ENCODE measurements around the gene KCNMA1. TPM values are rescaled to one million over a fixed set of nuclear protein-coding genes. Genes with fewer than 3 reads are reported as not detected.

KCNMA1 gene
- 143 and 193 TPM in 2 replicates for total RNA-seq (2014; rRNA removed)
- Bru-seq, nascent RNA: percentile 97 among the genes with signal in this experiment
- percentile 84 among the genes with signal in this experiment for BruChase-seq, experiment 1, labeled RNA remaining after a 6-hour chase
- BruChase-seq, experiment 2, labeled RNA remaining after a 2-hour chase: percentile 84 among the genes with signal in this experiment
- long read RNA-seq, transcript KCNMA1-219 (2 exons, 2,963 nt): major isoform, 40 of 271 reads
- long read RNA-seq, transcript KCNMA1-224 (2 exons, 1,269 nt): minor isoform, 6 of 271 reads
- long read RNA-seq, transcript KCNMA1-220 (2 exons, 896 nt): minor isoform, 19 of 271 reads
- long read RNA-seq, partial matches to known transcripts: 86 of 271 reads
- long read RNA-seq, other reads (novel, unspliced or antisense): 118 of 271 reads

GRCh38 chr10:77637532-77638320 is at the start of gene KCNMA1:
TSS of gene KCNMA1 (minus strand) at chr10:77637808.
- POLR2A ChIA-PET (ENCODE audit: unreplicated experiment): interaction anchor here (0.6 to 1.1 kb wide), 4 partner anchors 8 to 336 kb away, joined by 3 to 6 read pairs (median 3); no protein-coding TSS in a partner anchor
- intact Hi-C loops (cut with micrococcal nuclease): loop anchor here (1.0 kb wide), 1 partner anchor 132 kb away; no protein-coding TSS in a partner anchor
- H3F3A ChIP-seq (ENCODE audit: low read length, unreplicated experiment): no peaks in the 10 kb centered on the region
- CTCF ChIA-PET: interaction anchor here (0.6 to 1.8 kb wide), 11 partner anchors 74 to 472 kb away, joined by 3 to 9 read pairs (median 3); no protein-coding TSS in a partner anchor
- peaks cover 60% of the 10 kb centered on the region for H3K79me2 ChIP-seq (ENCODE audit: low read length)
- peak within 1 kb of the TSS; percentile 75 for H3K4me3 ChIP-seq (ENCODE audit: low read length)
- H3K9me3 ChIP-seq (ENCODE audit: low read length): no peaks in the 10 kb centered on the region
- no TSS peak for BruUV-seq (replicated peaks)
- no peak for TF ChIP-seq EZH2 (IDR thresholded peaks at IDR 0.05; ENCODE audit: low read length, unreplicated experiment)
- no peak for TF ChIP-seq EZH2phosphoT487 (IDR thresholded peaks at IDR 0.05; ENCODE audit: borderline replicate concordance, low read length)
- no peak; the same call in 1 of the 2 replicates for TF ChIP-seq CTCF (conservative IDR thresholded peaks at IDR 0.05; ENCODE audit: low read depth, low read length)
- no peaks in the 10 kb centered on the region for H4K20me1 ChIP-seq (ENCODE audit: low read length)
- peaks cover 66% of the 10 kb centered on the region for H3K4me1 ChIP-seq (ENCODE audit: insufficient read depth, low read length)
- peak within 1 kb of the TSS; percentile 78 for H2AFZ ChIP-seq (ENCODE audit: low read length)
- DNase-seq (peak; percentile 79), ATAC-seq (peak; percentile 45)
- no peaks in the 10 kb centered on the region for H3K27me3 ChIP-seq (ENCODE audit: low read length)
- H3K27ac ChIP-seq (ENCODE audit: low read length): peak within 1 kb of the TSS; percentile 1; the same call in 1 of the 2 replicates
- peak within 1 kb of the TSS; percentile 59 for H3K9ac ChIP-seq (ENCODE audit: low read length)
- H3K36me3 ChIP-seq (ENCODE audit: low read depth, low read length): peaks cover 10% of the 10 kb centered on the region
- H3K4me2 ChIP-seq (ENCODE audit: low read length): peak within 1 kb of the TSS; percentile 86
- H3K9me2 ChIP-seq (replicated peaks; ENCODE audit: low read length): no peaks in the 10 kb centered on the region

GRCh38 chr10:77686650-77687417 is 49.2 kb upstream of the KCNMA1 start:
- no peak overlapping the region for H3K4me3 ChIP-seq (ENCODE audit: low read length)
- H4K20me1 ChIP-seq (ENCODE audit: low read length): no peaks in the 10 kb centered on the region
- TF ChIP-seq CTCF (conservative IDR thresholded peaks at IDR 0.05; ENCODE audit: low read depth, low read length) (no peak), EZH2 (IDR thresholded peaks at IDR 0.05; ENCODE audit: low read length, unreplicated experiment) (no peak), EZH2phosphoT487 (IDR thresholded peaks at IDR 0.05; ENCODE audit: borderline replicate concordance, low read length) (no peak)
- no peak overlapping the region for H3K4me2 ChIP-seq (ENCODE audit: low read length)
- H3F3A ChIP-seq (ENCODE audit: low read length, unreplicated experiment): no peaks in the 10 kb centered on the region
- H3K36me3 ChIP-seq (ENCODE audit: low read depth, low read length): no peaks in the 10 kb centered on the region
- H3K9ac ChIP-seq (ENCODE audit: low read length): no peak overlapping the region
- H3K9me2 ChIP-seq (replicated peaks; ENCODE audit: low read length): no peaks in the 10 kb centered on the region
- no peak for DNase-seq
- intact Hi-C loops (cut with micrococcal nuclease): no loop called here
- H2AFZ ChIP-seq (ENCODE audit: low read length): no peak overlapping the region
- no peaks in the 10 kb centered on the region for H3K79me2 ChIP-seq (ENCODE audit: low read length)
- ATAC-seq: no peak; the same call in 1 of the 2 replicates
- BruUV-seq (replicated peaks): no TSS peak
- POLR2A ChIA-PET (ENCODE audit: unreplicated experiment): interaction anchor here (0.6 kb wide), 1 partner anchor 103 kb away, joined by 5 read pairs; no protein-coding TSS in a partner anchor
- H3K9me3 ChIP-seq (ENCODE audit: low read length): no peaks in the 10 kb centered on the region
- peaks cover 56% of the 10 kb centered on the region for H3K27me3 ChIP-seq (ENCODE audit: low read length)
- no peaks in the 10 kb centered on the region for H3K4me1 ChIP-seq (ENCODE audit: insufficient read depth, low read length)
- CTCF ChIA-PET: interaction anchor here (0.6 to 0.8 kb wide), 3 partner anchors 25 to 1287 kb away, joined by 3 to 5 read pairs (median 4); no protein-coding TSS in a partner anchor
- H3K27ac ChIP-seq (ENCODE audit: low read length): no peak overlapping the region

Measured in PC-3 (cell line).